ENCODE measurements around the gene GPR152.

Gene GPR152

DNA sequence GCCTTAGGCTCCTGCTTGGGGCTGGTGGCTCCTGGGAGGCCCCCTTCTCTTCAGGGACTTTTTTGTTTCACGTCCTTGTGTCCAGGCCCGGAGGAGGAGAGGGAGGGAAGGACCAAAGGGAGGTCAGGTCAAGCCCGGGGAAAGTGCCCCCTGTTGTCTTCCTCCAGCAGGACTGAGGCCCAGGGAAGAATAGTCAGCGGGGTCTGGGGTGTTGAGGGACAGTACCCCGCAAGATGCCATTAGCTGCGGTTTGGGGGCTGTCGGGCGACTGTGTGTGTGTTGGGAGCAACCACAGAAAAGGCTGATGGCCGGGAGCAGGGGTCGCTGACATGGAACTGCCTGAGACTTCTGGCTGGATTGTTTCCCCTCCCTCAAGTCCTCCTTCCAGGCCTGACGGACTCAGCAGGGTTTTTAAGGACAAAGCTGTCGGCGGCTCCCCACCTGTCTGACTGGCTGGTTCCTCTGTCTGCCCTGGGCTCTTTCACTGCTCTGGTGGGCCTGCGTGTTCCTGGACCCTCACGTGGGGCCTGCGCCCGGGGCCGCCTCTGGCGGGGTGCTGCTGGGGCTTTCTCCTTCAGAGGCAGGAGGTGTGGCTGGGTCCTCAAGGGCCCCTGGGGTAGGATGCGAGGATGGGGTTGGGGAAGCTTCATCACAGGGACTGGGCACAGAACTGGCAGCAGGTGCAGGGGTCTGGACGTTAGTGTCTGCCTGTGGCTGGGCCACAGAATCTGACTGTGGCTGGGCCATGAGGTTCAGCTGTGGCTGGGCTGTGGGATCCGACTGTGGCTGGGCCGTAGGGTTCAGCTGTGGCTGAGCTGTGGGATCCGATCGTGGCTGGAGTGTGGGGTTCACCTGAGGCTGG is 1.5 kb downstream of the GPR152 start:
- H3K27me3 ChIP-seq (ENCODE audit: insufficient read depth, poor library complexity, severe bottlenecking): no peaks in the 10 kb centered on the region
- no peak overlapping the region for H3K27ac ChIP-seq (replicated peaks)
- TF ChIP-seq, protein P1, sequence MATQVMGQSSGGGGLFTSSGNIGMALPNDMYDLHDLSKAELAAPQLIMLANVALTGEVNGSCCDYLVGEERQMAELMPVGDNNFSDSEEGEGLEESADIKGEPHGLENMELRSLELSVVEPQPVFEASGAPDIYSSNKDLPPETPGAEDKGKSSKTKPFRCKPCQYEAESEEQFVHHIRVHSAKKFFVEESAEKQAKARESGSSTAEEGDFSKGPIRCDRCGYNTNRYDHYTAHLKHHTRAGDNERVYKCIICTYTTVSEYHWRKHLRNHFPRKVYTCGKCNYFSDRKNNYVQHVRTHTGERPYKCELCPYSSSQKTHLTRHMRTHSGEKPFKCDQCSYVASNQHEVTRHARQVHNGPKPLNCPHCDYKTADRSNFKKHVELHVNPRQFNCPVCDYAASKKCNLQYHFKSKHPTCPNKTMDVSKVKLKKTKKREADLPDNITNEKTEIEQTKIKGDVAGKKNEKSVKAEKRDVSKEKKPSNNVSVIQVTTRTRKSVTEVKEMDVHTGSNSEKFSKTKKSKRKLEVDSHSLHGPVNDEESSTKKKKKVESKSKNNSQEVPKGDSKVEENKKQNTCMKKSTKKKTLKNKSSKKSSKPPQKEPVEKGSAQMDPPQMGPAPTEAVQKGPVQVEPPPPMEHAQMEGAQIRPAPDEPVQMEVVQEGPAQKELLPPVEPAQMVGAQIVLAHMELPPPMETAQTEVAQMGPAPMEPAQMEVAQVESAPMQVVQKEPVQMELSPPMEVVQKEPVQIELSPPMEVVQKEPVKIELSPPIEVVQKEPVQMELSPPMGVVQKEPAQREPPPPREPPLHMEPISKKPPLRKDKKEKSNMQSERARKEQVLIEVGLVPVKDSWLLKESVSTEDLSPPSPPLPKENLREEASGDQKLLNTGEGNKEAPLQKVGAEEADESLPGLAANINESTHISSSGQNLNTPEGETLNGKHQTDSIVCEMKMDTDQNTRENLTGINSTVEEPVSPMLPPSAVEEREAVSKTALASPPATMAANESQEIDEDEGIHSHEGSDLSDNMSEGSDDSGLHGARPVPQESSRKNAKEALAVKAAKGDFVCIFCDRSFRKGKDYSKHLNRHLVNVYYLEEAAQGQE (IDR thresholded peaks at IDR 0.05; ENCODE audit: insufficient replicate concordance, low read depth): no peak
- TF ChIP-seq GABPA (IDR thresholded peaks at IDR 0.05; ENCODE audit: low read depth) (no peak), POLR2AphosphoS5 (IDR thresholded peaks at IDR 0.05; ENCODE audit: low read depth) (no peak), SPI1 (IDR thresholded peaks at IDR 0.05; ENCODE audit: borderline replicate concordance, low read depth) (no peak)
- TF ChIP-seq, protein P2, sequence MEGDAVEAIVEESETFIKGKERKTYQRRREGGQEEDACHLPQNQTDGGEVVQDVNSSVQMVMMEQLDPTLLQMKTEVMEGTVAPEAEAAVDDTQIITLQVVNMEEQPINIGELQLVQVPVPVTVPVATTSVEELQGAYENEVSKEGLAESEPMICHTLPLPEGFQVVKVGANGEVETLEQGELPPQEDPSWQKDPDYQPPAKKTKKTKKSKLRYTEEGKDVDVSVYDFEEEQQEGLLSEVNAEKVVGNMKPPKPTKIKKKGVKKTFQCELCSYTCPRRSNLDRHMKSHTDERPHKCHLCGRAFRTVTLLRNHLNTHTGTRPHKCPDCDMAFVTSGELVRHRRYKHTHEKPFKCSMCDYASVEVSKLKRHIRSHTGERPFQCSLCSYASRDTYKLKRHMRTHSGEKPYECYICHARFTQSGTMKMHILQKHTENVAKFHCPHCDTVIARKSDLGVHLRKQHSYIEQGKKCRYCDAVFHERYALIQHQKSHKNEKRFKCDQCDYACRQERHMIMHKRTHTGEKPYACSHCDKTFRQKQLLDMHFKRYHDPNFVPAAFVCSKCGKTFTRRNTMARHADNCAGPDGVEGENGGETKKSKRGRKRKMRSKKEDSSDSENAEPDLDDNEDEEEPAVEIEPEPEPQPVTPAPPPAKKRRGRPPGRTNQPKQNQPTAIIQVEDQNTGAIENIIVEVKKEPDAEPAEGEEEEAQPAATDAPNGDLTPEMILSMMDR (IDR thresholded peaks at IDR 0.05; ENCODE audit: insufficient read depth, low read length): no peak
- DNase-seq (ENCODE audit: low read depth in 1 of 2, low spot score in 1 of 2): no peak
- no peak overlapping the region for H3K4me3 ChIP-seq (replicated peaks; ENCODE audit: insufficient read depth, low read length)

DNA sequence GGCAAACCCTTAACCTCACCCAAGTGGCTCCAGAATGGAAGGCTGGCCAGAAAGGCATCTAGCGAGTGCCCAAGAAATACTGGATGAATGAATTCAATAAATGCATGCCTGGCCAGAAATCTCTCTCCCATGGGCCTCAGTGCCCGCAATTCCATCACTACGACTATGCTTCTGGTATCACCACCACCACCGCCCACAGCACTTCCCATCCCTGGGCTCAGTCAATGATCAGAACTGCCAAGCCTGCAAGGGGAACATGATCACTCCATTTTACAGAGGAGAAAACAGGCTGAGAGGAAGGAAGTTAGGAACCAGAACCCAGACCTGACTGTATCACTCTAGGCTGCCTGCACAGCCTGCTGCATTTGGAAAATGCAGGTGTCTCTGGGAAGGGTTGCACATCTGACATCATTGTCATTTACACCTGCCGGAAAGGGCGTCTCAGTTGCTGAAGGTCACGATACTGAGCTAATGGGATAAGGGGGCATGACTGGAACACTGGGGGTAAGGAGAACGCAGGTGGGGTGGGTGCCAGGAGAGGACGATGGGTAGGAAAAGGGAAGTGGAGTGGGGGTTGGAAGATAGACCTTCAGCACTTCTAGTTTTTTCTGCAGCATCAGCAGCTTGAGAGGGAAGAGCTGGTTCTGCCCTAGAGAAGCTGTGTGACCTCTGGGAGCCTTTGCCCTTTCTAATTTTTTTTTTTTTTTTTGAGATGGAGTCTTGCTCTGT is 3.2 kb downstream of the GPR152 start:
- H3K4me3 ChIP-seq (replicated peaks; ENCODE audit: insufficient read depth, low read length): no peak overlapping the region

DNA sequence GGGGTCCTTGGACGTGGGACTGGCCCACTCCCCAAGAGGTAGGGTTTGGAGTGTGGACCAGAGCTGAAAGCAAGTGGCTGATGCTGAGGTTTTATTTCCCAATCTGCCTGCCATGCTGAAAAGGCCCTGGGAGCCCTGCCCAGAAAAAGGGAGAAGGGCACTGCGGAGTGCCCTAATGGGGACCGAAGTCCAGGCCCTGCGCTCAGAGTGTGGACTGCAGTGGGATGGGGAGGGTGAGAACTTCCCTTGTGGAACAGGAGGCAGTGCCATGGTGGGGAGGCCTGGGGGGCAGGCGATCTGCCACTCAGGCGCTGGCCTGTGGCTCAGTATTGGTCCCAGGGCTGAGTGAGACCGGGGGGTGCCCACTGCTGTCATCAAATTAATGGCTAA is 4.3 kb downstream of the GPR152 start:
- no peak overlapping the region for H3K4me3 ChIP-seq (replicated peaks; ENCODE audit: insufficient read depth, low read length)
- no peaks in the 10 kb centered on the region for H3K27me3 ChIP-seq (ENCODE audit: insufficient read depth, poor library complexity, severe bottlenecking)
- no peak for DNase-seq (ENCODE audit: low read depth in 1 of 2, low spot score in 1 of 2)
- no peak overlapping the region for H3K27ac ChIP-seq (replicated peaks)
- TF ChIP-seq SPI1 (IDR thresholded peaks at IDR 0.05; ENCODE audit: borderline replicate concordance, low read depth) (no peak), GABPA (IDR thresholded peaks at IDR 0.05; ENCODE audit: low read depth) (no peak), POLR2AphosphoS5 (IDR thresholded peaks at IDR 0.05; ENCODE audit: low read depth) (no peak)
- TF ChIP-seq, protein P1 (IDR thresholded peaks at IDR 0.05; ENCODE audit: insufficient replicate concordance, low read depth): no peak
- TF ChIP-seq, protein P2 (IDR thresholded peaks at IDR 0.05; ENCODE audit: insufficient read depth, low read length): no peak

More for the DNA sequence above, 3.2 kb downstream of the GPR152 start:
- no peak overlapping the region for H3K27ac ChIP-seq (replicated peaks)
- TF ChIP-seq GABPA (IDR thresholded peaks at IDR 0.05; ENCODE audit: low read depth) (no peak), SPI1 (IDR thresholded peaks at IDR 0.05; ENCODE audit: borderline replicate concordance, low read depth) (peak; percentile 91)
- DNase-seq (ENCODE audit: low read depth in 1 of 2, low spot score in 1 of 2): peak in 1 of 2 experiments; percentile 53
- no peaks in the 10 kb centered on the region for H3K27me3 ChIP-seq (ENCODE audit: insufficient read depth, poor library complexity, severe bottlenecking)

DNA sequence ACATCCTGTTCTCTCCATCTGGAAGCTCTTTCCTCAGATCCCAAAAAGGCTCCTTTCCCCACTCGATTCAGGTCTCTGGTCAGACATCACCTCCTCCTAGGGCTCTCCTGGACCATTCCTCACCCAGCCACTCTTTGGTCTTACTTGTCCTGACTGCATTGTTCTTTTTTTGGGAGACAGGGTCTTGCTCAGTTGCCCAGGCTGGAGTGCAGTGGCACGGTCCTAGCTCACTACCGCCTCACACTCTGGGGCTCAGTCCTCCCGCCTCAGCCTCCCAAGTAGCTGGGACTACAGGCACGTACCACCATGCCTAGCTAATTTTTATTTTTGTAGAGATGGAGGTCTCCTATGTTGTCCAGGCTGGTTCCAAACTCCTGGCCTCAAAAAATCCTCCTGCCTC is 7.0 kb downstream of the GPR152 start:
- no peak for DNase-seq (ENCODE audit: low read depth in 1 of 2, low spot score in 1 of 2)
- TF ChIP-seq SPI1 (IDR thresholded peaks at IDR 0.05; ENCODE audit: borderline replicate concordance, low read depth): no peak
- no peak for TF ChIP-seq POLR2AphosphoS5 (IDR thresholded peaks at IDR 0.05; ENCODE audit: low read depth)
- TF ChIP-seq, protein P1 (IDR thresholded peaks at IDR 0.05; ENCODE audit: insufficient replicate concordance, low read depth): no peak
- TF ChIP-seq GABPA (IDR thresholded peaks at IDR 0.05; ENCODE audit: low read depth): no peak
- TF ChIP-seq, protein P2 (IDR thresholded peaks at IDR 0.05; ENCODE audit: insufficient read depth, low read length): no peak
- no peaks in the 10 kb centered on the region for H3K27me3 ChIP-seq (ENCODE audit: insufficient read depth, poor library complexity, severe bottlenecking)
- H3K27ac ChIP-seq (replicated peaks): no peak overlapping the region
- H3K4me3 ChIP-seq (replicated peaks; ENCODE audit: insufficient read depth, low read length): no peak overlapping the region
